Stimulated activated CD4-positive, alpha-beta T cell treated with anti-CD3 and anti-CD28 coated beads, Interleukin-2, amount 100 ng/mL, for 4 hours (primary cell): ENCODE results near the gene HEG1.

Experiments used
- DNase-seq: peaks from one replicate; pipeline ENCODE4 v3.0.0-alpha.2; 2020; ENCODE audit warnings: low read depth

HEG1 gene

DNA sequence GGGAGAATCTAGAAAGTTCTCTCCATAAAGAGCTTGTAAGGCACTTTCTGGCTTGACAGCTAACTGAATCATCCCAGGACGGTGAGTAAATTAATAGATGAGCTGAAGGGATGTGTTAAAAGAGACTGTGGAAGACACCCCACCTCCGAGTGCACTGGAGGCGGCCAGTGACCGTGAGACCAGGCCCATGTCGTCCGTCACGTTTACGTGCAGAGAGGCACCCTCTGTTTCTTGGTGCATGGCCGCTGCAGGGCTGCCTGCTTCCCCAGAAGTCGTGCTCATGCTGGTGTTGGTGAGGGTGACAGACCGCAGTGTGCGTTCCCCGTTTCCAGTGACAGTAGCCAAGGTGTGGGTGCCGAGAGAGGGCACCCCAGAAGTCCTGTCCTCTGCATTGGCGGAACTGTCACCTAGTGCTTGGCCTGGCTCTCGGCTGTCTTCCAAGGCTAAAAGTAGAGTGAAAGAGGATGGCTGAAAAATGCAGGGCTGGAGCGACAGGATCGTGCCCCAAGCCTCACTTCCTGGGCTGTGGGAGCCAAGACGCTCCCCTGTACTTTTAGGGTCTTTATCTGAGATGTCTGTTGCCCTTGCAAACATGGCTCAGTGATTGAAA, 41.1 kb downstream of the HEG1 start:
- no peak for DNase-seq

GRCh38 chr3:125013095-125013494, 42.7 kb downstream of the HEG1 start:
- no peak for DNase-seq

DNA sequence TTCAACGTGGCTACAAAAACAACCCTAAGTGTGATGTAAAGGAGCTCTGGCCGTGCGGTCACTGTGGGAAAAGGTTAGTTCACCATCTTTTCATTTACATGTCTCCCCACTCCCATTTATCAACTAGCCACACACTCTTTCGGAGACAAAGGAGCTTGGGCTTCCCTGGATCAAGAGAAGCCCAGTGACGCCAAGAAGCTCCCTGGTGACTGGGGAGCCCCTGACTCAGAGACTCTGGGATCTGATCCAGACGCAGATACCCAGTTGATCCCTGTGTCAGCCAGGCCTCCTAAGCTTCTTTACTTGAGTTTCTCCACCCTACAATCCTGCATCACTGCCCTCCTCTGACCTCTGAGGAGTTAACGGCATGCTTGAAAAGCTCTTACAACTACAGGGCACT, 43.9 kb downstream of the HEG1 start:
- no peak for DNase-seq

DNA sequence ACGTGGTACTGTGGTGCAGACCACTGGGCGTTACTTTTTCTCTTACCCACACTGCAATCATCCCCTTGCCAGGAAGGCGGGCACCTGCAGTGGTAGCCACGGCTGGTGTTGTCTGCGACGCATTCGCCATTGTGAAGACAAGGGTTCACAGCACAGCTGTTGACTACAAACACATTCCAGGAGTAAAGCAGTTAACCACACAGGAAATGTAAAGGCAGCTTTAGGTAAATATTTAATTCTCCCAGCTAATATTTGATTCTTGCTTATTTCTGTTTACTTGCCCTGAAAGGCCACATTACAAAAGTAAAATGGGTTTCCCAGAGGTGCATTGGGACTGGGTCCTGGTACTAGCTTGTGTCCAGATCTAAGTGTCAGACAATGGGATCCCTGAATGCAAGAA, 45.4 kb downstream of the HEG1 start:
- DNase-seq: no peak

- no peak for DNase-seq
These were observed 47.0 kb downstream of the HEG1 start for GRCh38 chr3:125008766-125009165.

- DNase-seq: no peak
These were observed 49.5 kb downstream of the HEG1 start for GRCh38 chr3:125006291-125006731.

GRCh38 chr3:125005676-125006075, 50.1 kb downstream of the HEG1 start:
- no peak for DNase-seq

GRCh38 chr3:125005222-125005621, 50.6 kb downstream of the HEG1 start:
- no peak for DNase-seq

DNA sequence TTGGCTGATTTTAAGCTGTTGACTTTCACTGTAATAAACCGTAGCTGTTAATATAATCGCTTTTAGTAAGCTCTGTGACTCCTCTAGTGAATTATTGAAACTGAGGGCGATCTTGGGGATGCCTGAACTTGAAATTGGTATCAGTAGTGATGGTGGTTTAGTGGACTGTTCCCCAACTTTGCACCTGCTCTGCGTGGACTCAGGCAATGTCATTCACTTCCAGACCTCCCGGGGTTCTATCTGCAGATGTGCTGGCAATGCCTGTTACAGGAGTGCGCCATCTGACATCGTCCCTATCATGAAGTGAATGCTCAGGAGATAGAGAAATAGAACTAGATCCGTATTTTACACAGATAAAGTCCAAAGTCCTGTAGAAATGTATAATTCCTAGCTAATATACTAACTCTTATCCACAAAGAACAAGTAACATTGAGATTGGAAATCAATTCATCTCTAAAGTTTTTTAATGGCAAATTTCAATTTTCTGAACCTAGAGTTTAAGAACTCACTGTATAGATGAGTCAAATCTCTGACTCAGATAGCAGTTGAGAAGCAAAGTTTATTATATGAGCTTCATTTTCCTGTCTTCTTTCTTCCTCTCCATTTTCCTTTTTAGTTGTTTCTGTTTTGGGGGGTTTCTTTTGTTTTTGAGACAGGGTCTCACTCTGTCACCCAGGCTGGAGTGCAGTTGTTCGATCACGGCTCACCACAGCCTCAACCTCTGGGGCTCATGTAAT, 51.8 kb downstream of the HEG1 start:
- no peak for DNase-seq

- no peak for DNase-seq
These were observed 52.4 kb downstream of the HEG1 start for GRCh38 chr3:125003369-125003853.

GRCh38 chr3:125002414-125003368, 53.1 kb downstream of the HEG1 start:
- DNase-seq: no peak

DNA sequence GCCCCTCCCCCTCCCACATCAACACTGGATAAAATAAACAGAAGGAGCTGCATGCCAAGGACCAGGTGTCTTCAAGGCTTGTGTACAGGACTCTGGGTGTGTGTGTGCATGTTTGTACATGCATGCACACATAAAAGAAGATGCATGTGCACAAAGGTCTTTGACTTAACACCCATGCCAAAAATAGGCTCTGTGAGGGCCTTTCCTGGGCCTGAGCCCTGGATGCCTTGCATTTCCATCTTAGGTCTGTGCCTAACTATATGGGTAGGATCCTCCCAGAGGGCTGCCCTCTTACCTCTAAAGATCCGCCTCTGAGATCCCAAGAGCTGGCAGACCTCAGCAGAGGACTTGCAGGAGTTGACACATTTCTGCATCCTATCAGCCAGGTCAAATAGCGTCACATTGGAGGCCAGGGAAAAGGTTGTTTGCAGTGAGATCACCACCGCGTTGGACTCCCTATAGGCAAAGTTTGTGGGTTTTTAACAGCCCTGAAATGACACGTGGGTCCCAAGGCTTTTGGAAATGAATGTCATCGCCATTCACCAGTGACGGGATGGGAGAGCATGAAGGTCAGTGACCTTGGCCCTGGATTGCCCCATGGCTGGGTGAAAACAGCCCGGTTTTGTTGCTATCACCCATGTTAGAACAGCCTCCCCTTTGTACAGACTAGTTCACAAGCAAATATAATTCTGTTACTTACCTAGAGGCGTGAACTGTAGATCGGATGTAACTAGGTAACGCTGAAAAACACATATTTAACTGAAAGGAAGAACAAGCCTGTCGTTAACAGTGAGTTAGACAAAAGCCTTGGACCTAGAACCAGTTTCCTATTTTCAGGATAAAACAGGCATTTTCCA, 54.0 kb downstream of the HEG1 start:
- no peak for DNase-seq

DNA sequence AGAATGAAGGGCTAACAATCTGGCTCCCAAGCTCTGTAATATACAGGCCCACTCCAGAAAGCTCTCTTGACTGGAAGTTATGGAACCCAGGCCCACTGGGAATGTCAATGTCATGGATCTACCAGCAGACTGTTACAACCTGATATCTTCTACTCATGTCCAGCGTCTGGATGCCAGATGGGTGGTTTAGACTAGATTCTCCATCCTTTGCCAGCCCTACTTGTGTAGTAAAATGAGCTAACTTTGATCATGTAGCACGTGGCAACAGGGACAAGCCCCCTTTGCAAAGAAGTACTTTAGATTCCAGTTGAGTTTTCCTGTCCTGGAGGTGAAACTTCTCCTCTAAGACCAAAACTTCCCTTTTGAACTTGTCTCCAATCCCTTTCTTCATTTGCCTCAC, 55.1 kb downstream of the HEG1 start:
- no peak for DNase-seq

GRCh38 chr3:124999897-125000435, 55.8 kb downstream of the HEG1 start:
- DNase-seq: no peak

DNA sequence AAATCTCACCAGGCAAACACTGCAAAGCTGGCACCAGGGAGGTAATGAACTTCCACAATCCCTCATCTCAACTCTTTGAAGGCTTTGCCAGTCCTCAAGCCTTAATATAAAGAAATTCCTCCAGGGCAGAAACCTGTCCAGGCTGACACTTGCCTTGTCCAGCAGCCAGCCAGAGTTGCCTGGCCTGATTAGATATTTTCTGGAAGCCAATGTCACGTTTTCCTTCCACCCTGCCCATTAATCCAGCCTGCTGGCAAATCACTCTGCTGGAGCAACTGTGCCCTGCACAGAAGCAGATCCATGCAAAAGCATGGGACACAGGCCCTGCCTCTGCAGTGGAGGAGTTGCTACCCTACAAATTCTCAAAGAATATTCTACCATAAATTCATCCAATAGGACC, 56.5 kb downstream of the HEG1 start:
- no peak for DNase-seq

- DNase-seq: no peak
These were observed 57.6 kb downstream of the HEG1 start for GRCh38 chr3:124998247-124998630.

DNA sequence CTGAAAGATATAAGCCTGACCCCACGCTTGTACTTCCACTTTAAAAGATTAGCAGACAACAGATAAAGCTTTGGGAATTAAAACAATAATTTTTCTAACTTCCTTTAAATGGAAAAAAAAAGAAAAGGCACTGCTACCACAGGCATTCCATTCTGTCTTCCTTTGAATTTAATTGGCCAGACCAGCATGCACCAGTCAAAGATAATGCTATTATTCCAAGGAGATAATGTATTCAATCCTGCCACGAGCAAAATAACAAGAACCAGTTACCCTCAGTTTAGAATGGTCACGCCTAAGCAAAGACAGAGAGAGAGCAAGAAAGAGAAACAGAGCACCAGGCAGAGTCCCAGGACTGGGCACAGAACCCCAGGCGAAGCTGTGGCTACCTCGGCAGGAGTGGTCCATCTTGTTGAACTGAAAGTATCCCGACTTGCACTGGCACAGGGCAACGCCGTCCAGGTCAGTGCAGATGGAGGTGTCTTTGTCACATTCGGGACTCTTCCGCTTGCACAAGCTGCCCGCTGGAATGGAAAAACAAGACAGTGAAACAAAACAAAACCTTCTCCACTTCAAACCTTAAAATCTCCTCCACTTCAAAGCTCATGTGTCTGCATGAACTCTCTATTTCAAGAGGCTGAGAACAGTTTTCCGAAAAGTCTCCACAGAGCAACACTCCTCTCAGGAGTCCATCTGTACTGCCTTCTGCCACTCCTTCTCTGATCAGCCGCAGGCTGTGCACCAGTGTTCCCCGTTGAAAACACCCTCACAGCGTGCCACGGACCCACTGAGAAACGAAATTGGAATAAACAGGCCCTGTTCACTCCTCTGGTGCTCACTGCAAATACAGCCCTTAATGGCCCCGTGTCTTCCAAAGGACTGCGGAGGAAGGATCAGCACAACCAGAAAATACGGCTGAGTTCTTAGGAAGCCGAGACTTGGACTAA, 58.2 kb downstream of the HEG1 start:
- no peak for DNase-seq

DNA sequence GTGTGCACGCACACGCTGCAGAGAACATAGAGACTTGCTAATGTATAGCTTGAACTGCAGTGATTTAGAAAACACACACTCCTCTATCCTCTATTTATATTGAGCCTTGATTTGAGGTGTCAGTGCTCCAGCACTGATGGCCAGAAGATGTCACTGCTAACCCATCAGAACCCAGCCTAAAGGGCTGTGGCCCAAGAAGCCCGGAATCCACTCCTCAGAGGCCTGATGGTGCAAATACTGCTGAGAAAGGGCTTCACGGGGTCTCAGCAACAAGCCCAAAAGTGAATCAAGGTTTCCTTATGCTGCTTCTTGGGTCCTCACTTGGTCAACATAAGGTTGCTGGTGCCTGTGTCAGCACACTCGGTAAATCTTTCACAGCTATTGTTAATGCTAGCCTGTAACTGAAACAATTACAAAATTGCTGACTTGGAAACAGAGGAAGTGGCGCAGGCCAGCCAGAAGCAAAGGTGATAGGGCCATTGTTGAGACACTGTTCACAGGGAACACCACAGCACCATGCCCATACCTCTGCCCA, 60.3 kb downstream of the HEG1 start:
- DNase-seq: peak; percentile 17

- no peak for DNase-seq
These were observed 62.3 kb downstream of the HEG1 start for GRCh38 chr3:124993466-124993865.

DNA sequence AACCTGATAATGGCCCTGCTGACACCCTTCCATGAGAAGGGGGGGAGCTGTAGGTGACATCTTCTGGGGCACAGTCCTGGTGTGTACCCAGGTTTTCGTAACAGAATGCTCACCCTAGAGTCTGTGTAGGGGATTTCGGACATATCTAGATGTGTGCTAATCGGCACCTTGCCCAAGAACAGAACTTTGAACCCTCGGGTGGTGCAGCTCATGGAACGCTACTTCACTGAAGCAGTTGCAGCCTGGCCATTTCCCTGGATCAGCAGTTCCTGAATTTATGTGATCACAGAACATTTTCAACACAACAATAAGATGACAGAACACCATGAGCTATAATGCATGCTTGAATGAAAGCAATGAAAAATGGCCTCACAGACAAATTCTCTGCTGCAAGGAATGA, 63.8 kb downstream of the HEG1 start:
- DNase-seq: no peak
